Sigmoid colon (tissue), 7 donors: ENCODE results near the gene CARM1. TPM values are rescaled to one million over a fixed set of nuclear protein-coding genes. Genes with fewer than 3 reads are reported as not detected.
A peak's percentile ranks its signal among the peaks of the same experiment; 100 is the strongest.

Source experiments
- DNase-seq: peaks from one replicate; pipeline ENCODE4 v3.0.0-alpha.2; 2019
- H3K27ac ChIP-seq, 4 donors: fragments of 200-600 bp; sonication (generic); one replicate each; pipeline ENCODE4 v1.5.1; 2016 to 2019; ENCODE audit warnings: mild to moderate bottlenecking in 1 of 4
- H3K27me3 ChIP-seq, 3 donors: fragments of 200-600 bp; sonication (generic); one replicate each; pipeline ENCODE4 v1.5.1; 2019; ENCODE audit warnings: mild to moderate bottlenecking in 1 of 3
- H3K36me3 ChIP-seq, 4 donors: fragments of 200-600 bp; sonication (generic); one replicate each; pipeline ENCODE4 v1.5.1; 2016 to 2019
- H3K4me1 ChIP-seq, 4 donors: fragments of 200-600 bp; sonication (generic); one replicate each; pipeline ENCODE4 v1.5.1; 2017 to 2019
- H3K4me3 ChIP-seq, 4 donors: fragments of 200-600 bp; sonication (generic); one replicate each; pipeline ENCODE4 v1.5.1; 2017 to 2019; ENCODE audit warnings: mild to moderate bottlenecking in 2 of 4, moderate library complexity in 1 of 4
- H3K9me3 ChIP-seq, 4 donors: fragments of 200-600 bp in 3 of 4; sonication (generic) in 3 of 4; one replicate each; pipeline versions ENCODE4 v1.5.1 to v1.6.1; 2013 to 2019
- EP300 ChIP-seq, 4 donors: sonication (generic); formaldehyde crosslinking; IDR thresholded peaks; one replicate each; pipeline ENCODE4 v1.6.1; 2017; ENCODE audit warnings: antibody characterized with exemption in 4 of 4
- POLR2A ChIP-seq, 2 donors: fragments of 450-650 bp; IDR thresholded peaks; one replicate each; pipeline ENCODE4 v1.6.1; 2016; ENCODE audit warnings: antibody characterized with exemption in 2 of 2, mild to moderate bottlenecking in 2 of 2, moderate library complexity in 2 of 2
- POLR2AphosphoS5 ChIP-seq, 4 donors: sonication (generic); formaldehyde crosslinking; IDR thresholded peaks; one replicate each; pipeline ENCODE4 v1.6.1; 2017; ENCODE audit warnings: antibody characterized with exemption in 4 of 4
- WGBS, 2 donors: extraction: QIAGEN DNeasy Blood & Tissue Kit; methylation state at CpG; one replicate each; pipeline ENCODE4 v1.1.7; 2013; 5-methylcytosine and 5-hydroxymethylcytosine counted together
- intact Hi-C: fragments of 100-400 bp; cut with DNase I; formaldehyde crosslinking; loops from one replicate; pipeline ENCODE4 v1.15.1; 2023
- polyA plus RNA-seq, 3 donors: library from polyadenylated mRNA; stranded (reverse); fragments of 200-250 nt; gene quantifications; one replicate each; pipeline ENCODE4 v1.2.3, GENCODE V29; 2013
- total RNA-seq, 4 donors: library from RNA; depleted of rRNA; stranded (reverse); fragments of >200 nt; gene quantifications; one replicate each; pipeline ENCODE4 v1.1.0, GENCODE V29; 2016
- TF ChIP-seq, protein P1 (sequence below), 4 experiments: fragments of 450-650 bp in 3 of 4; fragments of 200-600 bp in 1 of 4; IDR thresholded peaks; one replicate each; pipeline ENCODE4 v1.5.1; 2016 to 2019; ENCODE audit warnings: antibody characterized with exemption in 4 of 4, mild to moderate bottlenecking in 3 of 4, moderate library complexity in 2 of 4
- donor health status: healthy with polysubstance abuse.
- donor health status: Bipolar disorder and iron deficiency.
- donor health status: healthy.

CARM1 gene
- total and polyA plus RNA-seq, 7 donors, result 18.1 to 51.8 (median 21.6) TPM

DNA sequence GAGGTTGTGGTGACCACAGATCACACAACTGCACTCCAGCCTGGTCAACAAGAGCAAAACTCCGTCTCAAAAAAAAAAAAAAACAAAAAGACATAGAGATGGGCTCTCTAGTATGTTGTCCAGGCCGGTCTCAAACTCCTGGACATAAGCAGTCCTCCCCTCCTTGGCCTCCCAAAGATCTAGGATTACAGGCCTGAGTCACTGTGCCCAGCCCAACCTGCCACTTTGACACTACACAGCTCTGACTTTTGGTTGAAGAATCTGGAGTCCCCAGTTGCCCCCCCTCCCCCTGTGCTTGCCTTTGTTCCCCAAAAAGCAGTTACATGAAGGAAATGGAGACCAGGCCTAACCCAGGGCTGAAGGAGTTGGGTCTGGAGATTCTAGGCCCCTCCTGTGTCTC is 12.9 kb downstream of the CARM1 start:
- H3K27ac ChIP-seq, result peak overlapping the region; percentile 20 to 78 (median 76)
- TF ChIP-seq POLR2AphosphoS5 (IDR thresholded peaks at IDR 0.05), result peak; percentile 54 to 87 (median 80)
- TF ChIP-seq, protein P1, sequence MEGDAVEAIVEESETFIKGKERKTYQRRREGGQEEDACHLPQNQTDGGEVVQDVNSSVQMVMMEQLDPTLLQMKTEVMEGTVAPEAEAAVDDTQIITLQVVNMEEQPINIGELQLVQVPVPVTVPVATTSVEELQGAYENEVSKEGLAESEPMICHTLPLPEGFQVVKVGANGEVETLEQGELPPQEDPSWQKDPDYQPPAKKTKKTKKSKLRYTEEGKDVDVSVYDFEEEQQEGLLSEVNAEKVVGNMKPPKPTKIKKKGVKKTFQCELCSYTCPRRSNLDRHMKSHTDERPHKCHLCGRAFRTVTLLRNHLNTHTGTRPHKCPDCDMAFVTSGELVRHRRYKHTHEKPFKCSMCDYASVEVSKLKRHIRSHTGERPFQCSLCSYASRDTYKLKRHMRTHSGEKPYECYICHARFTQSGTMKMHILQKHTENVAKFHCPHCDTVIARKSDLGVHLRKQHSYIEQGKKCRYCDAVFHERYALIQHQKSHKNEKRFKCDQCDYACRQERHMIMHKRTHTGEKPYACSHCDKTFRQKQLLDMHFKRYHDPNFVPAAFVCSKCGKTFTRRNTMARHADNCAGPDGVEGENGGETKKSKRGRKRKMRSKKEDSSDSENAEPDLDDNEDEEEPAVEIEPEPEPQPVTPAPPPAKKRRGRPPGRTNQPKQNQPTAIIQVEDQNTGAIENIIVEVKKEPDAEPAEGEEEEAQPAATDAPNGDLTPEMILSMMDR (IDR thresholded peaks at IDR 0.05), result no peak
- H3K4me1 ChIP-seq, result peaks cover 0 to 90% (median 74%) of the 10 kb centered on the region in 4 donors
- no peaks in the 10 kb centered on the region for H3K9me3 ChIP-seq
- intact Hi-C loops, result no loop called here
- H3K4me3 ChIP-seq, result no peak overlapping the region
- 74 to 93% methylated on average over 2 of the region's 2 CpGs for WGBS, 2 donors
- H3K27me3 ChIP-seq, result no peaks in the 10 kb centered on the region
- no peaks in the 10 kb centered on the region for H3K36me3 ChIP-seq
- peak; percentile 85 for DNase-seq

DNA sequence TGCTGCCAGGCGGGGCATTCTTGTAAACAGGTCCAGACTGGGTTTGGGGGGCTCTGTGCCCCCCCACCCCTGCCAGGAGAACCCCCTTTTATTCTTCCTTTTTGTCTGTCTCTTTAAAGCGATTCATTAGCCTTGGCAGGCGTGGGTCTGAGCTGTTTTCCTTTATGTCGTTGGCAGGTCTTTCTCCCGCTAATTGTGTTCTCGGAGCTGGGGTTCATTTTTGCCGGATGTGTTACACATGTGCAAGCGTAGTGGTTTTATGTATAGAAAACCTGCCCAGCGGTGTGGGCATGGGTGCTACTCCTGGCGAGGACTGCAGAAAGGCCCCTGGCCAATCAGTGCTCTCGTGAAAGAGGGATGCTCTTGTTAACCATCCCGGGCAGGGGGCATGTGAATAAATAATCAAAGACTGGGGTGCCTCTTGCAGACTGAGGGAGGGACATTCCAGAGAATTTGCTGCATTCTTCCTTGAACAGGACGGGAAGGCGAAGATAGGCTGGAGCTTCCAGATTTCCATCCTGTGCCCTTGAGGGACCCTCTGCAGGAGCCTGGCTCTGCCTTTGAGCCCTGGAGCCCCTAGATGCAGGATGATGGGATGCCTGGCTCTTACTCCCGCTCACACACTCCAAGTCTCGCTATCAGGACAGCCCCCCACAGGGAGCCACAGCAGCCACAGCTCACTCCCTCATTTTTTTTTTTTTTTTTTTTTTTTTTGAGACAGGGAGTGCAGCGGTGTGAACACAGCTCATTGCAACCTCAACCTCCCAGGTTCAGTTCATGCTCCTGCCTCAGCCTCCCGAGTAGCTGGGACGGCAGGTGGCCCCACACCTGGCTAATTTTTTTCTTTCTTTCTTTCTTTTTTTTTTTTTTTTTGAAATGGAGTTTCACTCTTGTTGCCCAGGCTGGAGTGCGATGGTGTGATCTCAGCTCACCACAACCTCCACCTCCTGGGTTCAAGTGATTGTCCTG is 14.1 kb downstream of the CARM1 start:
- no peaks in the 10 kb centered on the region for H3K27me3 ChIP-seq
- peak overlapping the region in 3 of 4 donors; percentile 73 to 78 (median 78) for H3K27ac ChIP-seq
- H3K9me3 ChIP-seq, result no peaks in the 10 kb centered on the region
- intact Hi-C loops, result loop anchor here (2.0 kb wide), 1 partner anchor 17 kb away; no protein-coding TSS in a partner anchor
- H3K4me3 ChIP-seq, result no peak overlapping the region
- TF ChIP-seq POLR2AphosphoS5 (IDR thresholded peaks at IDR 0.05) (no peak), EP300 (IDR thresholded peaks at IDR 0.05) (no peak), POLR2A (IDR thresholded peaks at IDR 0.05) (no peak)
- TF ChIP-seq, protein P1 (IDR thresholded peaks at IDR 0.05), result no peak
- H3K36me3 ChIP-seq, result no peaks in the 10 kb centered on the region
- no peak for DNase-seq
- H3K4me1 ChIP-seq, result peaks cover 0 to 79% (median 71%) of the 10 kb centered on the region in 4 donors
- WGBS, 2 donors, result 82 to 91% methylated on average over 20 of the region's 20 CpGs

DNA sequence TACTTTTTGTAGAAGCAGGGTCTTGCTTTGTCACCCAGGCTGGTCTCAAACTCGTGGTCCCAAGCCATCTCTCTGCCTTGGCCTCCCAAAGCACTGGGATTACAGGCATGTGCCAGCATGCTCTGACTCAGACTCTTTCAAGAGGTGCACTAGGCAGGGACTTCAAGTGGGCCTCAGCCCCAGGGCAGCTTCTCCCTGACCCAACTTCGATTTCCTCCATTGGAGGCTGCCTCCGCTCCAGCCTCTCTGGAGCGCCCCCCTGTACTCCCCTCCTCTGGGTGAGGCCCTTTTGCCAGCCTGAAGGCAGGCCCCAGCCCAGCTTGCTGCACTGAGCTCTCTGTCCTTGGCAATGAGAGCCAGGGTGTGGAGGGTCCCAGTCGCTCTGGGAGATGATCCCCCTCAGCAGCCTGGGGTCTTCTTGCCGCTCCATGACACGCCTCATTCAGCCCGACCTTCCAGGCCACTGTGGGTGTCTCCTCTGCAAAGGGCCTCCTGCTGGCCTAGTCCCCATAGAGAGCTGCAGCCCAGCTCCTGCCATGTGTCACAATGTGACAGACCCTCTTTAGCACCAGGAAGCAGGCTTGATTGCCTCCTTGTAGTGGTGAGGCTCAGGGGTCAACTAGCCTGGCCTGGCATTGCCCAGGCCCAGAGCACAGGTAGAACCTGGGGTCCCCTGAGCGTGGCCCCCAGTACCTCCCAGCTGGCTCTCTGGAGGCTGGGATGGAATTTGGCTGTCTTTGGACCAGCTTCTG is 16.4 kb downstream of the CARM1 start:
- Histone ChIP-seq H3K4me1 (peaks cover 0 to 77% (median 69%) of the 10 kb centered on the region in 4 donors), H3K27ac (peak overlapping the region in 3 of 4 donors; percentile 15 to 78 (median 54)), H3K9me3 (no peaks in the 10 kb centered on the region), H3K27me3 (no peaks in the 10 kb centered on the region), H3K4me3 (no peak overlapping the region), H3K36me3 (no peaks in the 10 kb centered on the region)
- DNase-seq, result no peak
- intact Hi-C loops, result loop anchor here (2.0 kb wide), 1 partner anchor 15 kb away; no protein-coding TSS in a partner anchor
- TF ChIP-seq POLR2AphosphoS5 (IDR thresholded peaks at IDR 0.05), result no peak
- 81 to 88% methylated on average over 9 of the region's 9 CpGs for WGBS, 2 donors

DNA sequence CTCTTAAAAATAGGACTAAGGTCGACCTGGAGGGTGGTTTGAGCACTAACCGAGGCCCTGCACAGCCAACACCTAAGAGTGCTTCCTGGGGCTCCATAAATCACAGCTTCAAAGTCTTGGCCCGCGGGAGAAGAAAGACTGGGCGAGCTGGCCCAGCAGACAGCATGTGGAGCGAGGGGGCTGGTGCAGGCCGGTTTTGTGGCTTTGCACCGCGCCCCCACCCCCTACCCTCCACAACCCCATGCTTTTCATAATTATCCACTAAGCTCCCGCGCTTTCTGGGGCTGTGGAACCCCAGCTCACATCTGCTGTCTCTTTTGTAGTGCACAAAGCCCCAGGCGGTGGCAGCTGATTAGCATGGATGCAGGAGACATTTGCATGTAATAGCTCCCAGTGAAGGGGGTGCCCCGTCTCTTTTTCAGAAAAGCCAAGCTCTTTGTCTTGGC is 17.1 kb downstream of the CARM1 start:
- DNase-seq, result no peak
- H3K36me3 ChIP-seq, result no peaks in the 10 kb centered on the region
- H3K9me3 ChIP-seq, result no peaks in the 10 kb centered on the region
- no peaks in the 10 kb centered on the region for H3K27me3 ChIP-seq
- WGBS, 2 donors, result 40 to 57% methylated on average over 13 of the region's 13 CpGs
- H3K4me3 ChIP-seq, result no peak overlapping the region
- peaks cover 0 to 74% (median 68%) of the 10 kb centered on the region in 4 donors for H3K4me1 ChIP-seq
- peak overlapping the region in 3 of 4 donors; percentile 15 to 78 (median 54) for H3K27ac ChIP-seq
- intact Hi-C loops, result no loop called here
- TF ChIP-seq POLR2A (IDR thresholded peaks at IDR 0.05) (no peak), POLR2AphosphoS5 (IDR thresholded peaks at IDR 0.05) (no peak), EP300 (IDR thresholded peaks at IDR 0.05) (no peak)
- TF ChIP-seq, protein P1 (IDR thresholded peaks at IDR 0.05), result no peak

DNA sequence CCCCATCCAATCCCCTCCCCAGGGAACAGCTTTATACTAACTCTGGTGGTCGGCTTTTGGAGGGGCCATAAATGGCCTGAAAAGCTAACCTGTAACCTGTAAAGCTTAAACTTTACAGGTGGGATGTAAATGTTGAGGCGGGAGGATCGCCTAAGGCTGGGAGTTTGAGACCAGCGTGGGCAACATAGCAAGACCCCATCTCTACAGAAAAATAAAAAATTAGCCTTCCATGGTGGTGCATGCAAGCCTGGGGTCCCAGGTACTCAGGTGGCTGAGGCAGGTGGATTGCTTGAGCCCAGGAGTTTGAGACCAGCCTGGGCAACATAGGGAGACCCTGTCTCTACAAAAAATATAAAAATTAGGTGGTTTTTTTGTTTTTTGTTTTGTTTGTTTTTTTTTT is 18.5 kb downstream of the CARM1 start:
- intact Hi-C loops, result no loop called here
- no peak for TF ChIP-seq EP300 (IDR thresholded peaks at IDR 0.05)
- TF ChIP-seq, protein P1 (IDR thresholded peaks at IDR 0.05), result no peak
- DNase-seq, result no peak
- no peaks in the 10 kb centered on the region for H3K27me3 ChIP-seq
- no peak overlapping the region for H3K4me3 ChIP-seq
- H3K27ac ChIP-seq, result no peak overlapping the region
- no peaks in the 10 kb centered on the region for H3K9me3 ChIP-seq
- H3K4me1 ChIP-seq, result peaks cover 0 to 73% (median 66%) of the 10 kb centered on the region in 4 donors
- 94% methylated on average over 4 of the region's 4 CpGs for WGBS, 2 donors
- H3K36me3 ChIP-seq, result no peaks in the 10 kb centered on the region
